Testis (tissue), 2 donors: ENCODE results near the gene SOX6.

Experiments
- POLR2A ChIP-seq: fragments of 450-650 bp; IDR thresholded peaks from one replicate; pipeline ENCODE4 v1.6.1; 2017; ENCODE audit warnings: antibody characterized with exemption, mild to moderate bottlenecking, moderate library complexity
- TF ChIP-seq, protein P1 (sequence below), 3 experiments: fragments of 450-650 bp in 2 of 3; fragments of 200-600 bp in 1 of 3; sonication (generic) in 1 of 3; IDR thresholded peaks; one replicate each; pipeline ENCODE4 v1.5.1; 2016 to 2019; ENCODE audit warnings: antibody characterized with exemption in 3 of 3, mild to moderate bottlenecking in 2 of 3, moderate library complexity in 1 of 3

DNA sequence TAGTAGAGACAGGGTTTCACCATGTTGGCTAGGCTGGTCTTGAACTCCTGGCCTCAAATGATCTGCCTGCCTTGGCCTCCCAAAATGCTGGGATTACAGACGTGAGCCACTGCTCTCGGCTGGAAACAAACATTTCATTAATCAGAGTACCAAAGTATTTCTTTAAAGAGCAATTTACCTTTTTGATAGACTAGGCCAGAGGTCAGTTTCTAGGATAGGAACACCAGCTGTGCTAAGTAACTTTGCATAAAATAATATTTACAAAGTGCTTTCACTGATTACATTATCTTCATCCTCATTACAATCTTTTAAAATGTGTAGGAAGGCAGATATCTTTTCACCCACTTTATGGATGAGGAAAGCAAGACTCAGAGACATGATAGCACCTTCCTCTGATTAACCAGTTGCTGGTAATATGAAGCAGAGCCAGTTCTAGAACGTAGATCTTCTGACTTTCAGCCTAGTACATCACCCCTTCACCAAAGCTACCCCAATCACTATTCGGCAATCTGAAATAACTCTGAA, 355.2 kb downstream of the SOX6 start:
- TF ChIP-seq, protein P1, sequence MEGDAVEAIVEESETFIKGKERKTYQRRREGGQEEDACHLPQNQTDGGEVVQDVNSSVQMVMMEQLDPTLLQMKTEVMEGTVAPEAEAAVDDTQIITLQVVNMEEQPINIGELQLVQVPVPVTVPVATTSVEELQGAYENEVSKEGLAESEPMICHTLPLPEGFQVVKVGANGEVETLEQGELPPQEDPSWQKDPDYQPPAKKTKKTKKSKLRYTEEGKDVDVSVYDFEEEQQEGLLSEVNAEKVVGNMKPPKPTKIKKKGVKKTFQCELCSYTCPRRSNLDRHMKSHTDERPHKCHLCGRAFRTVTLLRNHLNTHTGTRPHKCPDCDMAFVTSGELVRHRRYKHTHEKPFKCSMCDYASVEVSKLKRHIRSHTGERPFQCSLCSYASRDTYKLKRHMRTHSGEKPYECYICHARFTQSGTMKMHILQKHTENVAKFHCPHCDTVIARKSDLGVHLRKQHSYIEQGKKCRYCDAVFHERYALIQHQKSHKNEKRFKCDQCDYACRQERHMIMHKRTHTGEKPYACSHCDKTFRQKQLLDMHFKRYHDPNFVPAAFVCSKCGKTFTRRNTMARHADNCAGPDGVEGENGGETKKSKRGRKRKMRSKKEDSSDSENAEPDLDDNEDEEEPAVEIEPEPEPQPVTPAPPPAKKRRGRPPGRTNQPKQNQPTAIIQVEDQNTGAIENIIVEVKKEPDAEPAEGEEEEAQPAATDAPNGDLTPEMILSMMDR (IDR thresholded peaks at IDR 0.05), result no peak
- no peak for TF ChIP-seq POLR2A
